ENCODE results near the gene RHBDF2. TPM values are rescaled to one million over a fixed set of nuclear protein-coding genes. Genes with fewer than 3 reads are reported as not detected.

Gene RHBDF2
- total RNA-seq, 1 donor from 2014 or later: 12.3 TPM

- H3K27me3 Mint-ChIP-seq: no peaks in the 10 kb centered on the region
- peaks cover 5% of the 10 kb centered on the region for H3K4me1 Mint-ChIP-seq (ENCODE audit: unreplicated experiment)
- TF ChIP-seq CTCF (conservative IDR thresholded peaks at IDR 0.05): no peak
- DNase-seq (ENCODE audit: extremely low spot score, unreplicated experiment): no peak
- H3K4me3 Mint-ChIP-seq: no peak overlapping the region
- H3K9me3 Mint-ChIP-seq: no peaks in the 10 kb centered on the region
- no peaks in the 10 kb centered on the region for H3K36me3 Mint-ChIP-seq
- no peak overlapping the region for H3K27ac Mint-ChIP-seq
Observed at GRCh38 chr17:76467809-76468633, 33.2 kb downstream of the RHBDF2 start.

- no peaks in the 10 kb centered on the region for H3K36me3 Mint-ChIP-seq
- peaks cover 5% of the 10 kb centered on the region for H3K4me1 Mint-ChIP-seq (ENCODE audit: unreplicated experiment)
- no peaks in the 10 kb centered on the region for H3K9me3 Mint-ChIP-seq
- no peak for TF ChIP-seq CTCF (conservative IDR thresholded peaks at IDR 0.05)
- H3K27ac Mint-ChIP-seq: no peak within 1 kb of the TSS
- no peak for DNase-seq (ENCODE audit: extremely low spot score, unreplicated experiment)
- H3K4me3 Mint-ChIP-seq: no peak within 1 kb of the TSS
- H3K27me3 Mint-ChIP-seq: no peaks in the 10 kb centered on the region
Observed at GRCh38 chr17:76467366-76467765, 33.9 kb downstream of the RHBDF2 start, which contains the start of gene AANAT. TSS of gene AANAT (plus strand) at chr17:76467603. CDS start at chr17:76468747, 1,144 bp downstream.

GRCh38 chr17:76466775-76467130 lies 34.5 kb downstream of the RHBDF2 start:
- H3K9me3 Mint-ChIP-seq: no peaks in the 10 kb centered on the region
- H3K4me3 Mint-ChIP-seq: no peak overlapping the region
- H3K27me3 Mint-ChIP-seq: no peaks in the 10 kb centered on the region
- no peak overlapping the region for H3K27ac Mint-ChIP-seq
- no peak for TF ChIP-seq CTCF (conservative IDR thresholded peaks at IDR 0.05)
- peaks cover 5% of the 10 kb centered on the region for H3K4me1 Mint-ChIP-seq (ENCODE audit: unreplicated experiment)
- no peaks in the 10 kb centered on the region for H3K36me3 Mint-ChIP-seq
- DNase-seq (ENCODE audit: extremely low spot score, unreplicated experiment): no peak

- Mint-ChIP-seq H3K9me3 (no peaks in the 10 kb centered on the region), H3K27ac (no peak overlapping the region), H3K36me3 (no peaks in the 10 kb centered on the region), H3K27me3 (no peaks in the 10 kb centered on the region), H3K4me1 (ENCODE audit: unreplicated experiment) (peaks cover 5% of the 10 kb centered on the region), H3K4me3 (no peak overlapping the region)
- no peak for DNase-seq (ENCODE audit: extremely low spot score, unreplicated experiment)
- no peak for TF ChIP-seq CTCF (conservative IDR thresholded peaks at IDR 0.05)
Observed at GRCh38 chr17:76462556-76463290, 38.5 kb downstream of the RHBDF2 start.

- TF ChIP-seq CTCF (conservative IDR thresholded peaks at IDR 0.05): no peak
- H3K4me3 Mint-ChIP-seq: no peak overlapping the region
- H3K9me3 Mint-ChIP-seq: no peaks in the 10 kb centered on the region
- no peaks in the 10 kb centered on the region for H3K36me3 Mint-ChIP-seq
- H3K4me1 Mint-ChIP-seq (ENCODE audit: unreplicated experiment): peaks cover 5% of the 10 kb centered on the region
- no peaks in the 10 kb centered on the region for H3K27me3 Mint-ChIP-seq
- no peak overlapping the region for H3K27ac Mint-ChIP-seq
- DNase-seq (ENCODE audit: extremely low spot score, unreplicated experiment): no peak
Observed at GRCh38 chr17:76461765-76462555, 39.3 kb downstream of the RHBDF2 start.

Measured in type B pancreatic cell (in vitro differentiated cells).